Loucy (cell line): ENCODE results near the gene GNAQ.

Experiments
- EZH2phosphoT487 ChIP-seq: fragments of 200-600 bp; IDR thresholded peaks from 2 replicates; pipeline ENCODE4 v1.6.1; 2018; ENCODE audit warnings: antibody characterized with exemption, mild to moderate bottlenecking, moderate library complexity, borderline replicate concordance
- TF ChIP-seq, protein P1 (sequence below): fragments of 200-600 bp; sonication (generic); conservative IDR thresholded peaks from 2 replicates; pipeline ENCODE4 v1.5.1; 2014; ENCODE audit warnings: mild to moderate bottlenecking, antibody characterized with exemption, low read length

DNA sequence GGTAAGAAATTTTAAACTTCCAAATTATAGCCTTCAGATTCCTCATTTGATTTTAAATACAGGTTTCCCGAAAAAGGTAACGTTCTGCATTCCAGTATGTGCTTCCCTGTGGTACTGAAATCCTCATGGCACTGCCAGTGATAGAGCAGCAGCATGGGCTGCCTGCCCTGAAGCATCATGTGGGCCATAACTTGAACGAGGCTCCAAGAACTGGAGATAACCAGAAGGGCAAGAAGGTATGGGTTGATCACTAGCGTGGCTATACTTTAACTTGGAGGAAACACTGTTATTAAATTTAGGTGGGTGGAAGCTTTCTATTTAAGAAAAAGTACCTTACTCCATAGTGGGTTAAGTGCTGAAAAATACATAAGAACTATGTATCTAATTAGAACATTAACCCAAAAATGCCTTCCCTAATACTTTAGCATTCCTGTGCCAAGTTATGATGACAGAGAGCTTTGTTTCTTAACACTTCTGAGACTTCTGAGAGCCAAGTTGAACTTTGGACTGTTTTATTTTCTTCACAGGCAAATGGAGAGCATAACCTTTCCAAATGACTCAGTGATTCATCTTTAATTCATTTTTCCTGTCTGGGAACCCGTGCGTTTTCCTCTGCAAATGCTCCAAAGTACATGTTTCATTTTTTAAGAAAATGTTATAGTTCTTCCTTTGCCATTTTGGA is 192.0 kb downstream of the GNAQ start:
- TF ChIP-seq, protein P1, sequence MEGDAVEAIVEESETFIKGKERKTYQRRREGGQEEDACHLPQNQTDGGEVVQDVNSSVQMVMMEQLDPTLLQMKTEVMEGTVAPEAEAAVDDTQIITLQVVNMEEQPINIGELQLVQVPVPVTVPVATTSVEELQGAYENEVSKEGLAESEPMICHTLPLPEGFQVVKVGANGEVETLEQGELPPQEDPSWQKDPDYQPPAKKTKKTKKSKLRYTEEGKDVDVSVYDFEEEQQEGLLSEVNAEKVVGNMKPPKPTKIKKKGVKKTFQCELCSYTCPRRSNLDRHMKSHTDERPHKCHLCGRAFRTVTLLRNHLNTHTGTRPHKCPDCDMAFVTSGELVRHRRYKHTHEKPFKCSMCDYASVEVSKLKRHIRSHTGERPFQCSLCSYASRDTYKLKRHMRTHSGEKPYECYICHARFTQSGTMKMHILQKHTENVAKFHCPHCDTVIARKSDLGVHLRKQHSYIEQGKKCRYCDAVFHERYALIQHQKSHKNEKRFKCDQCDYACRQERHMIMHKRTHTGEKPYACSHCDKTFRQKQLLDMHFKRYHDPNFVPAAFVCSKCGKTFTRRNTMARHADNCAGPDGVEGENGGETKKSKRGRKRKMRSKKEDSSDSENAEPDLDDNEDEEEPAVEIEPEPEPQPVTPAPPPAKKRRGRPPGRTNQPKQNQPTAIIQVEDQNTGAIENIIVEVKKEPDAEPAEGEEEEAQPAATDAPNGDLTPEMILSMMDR, result no peak
- no peak for TF ChIP-seq EZH2phosphoT487
